Neural progenitor cell (in vitro differentiated cells): ENCODE results near the gene ALKBH2.

Source experiments
- EZH2 ChIP-seq: fragments of 200-600 bp; sonication (generic); IDR thresholded peaks from 2 replicates; pipeline ENCODE4 v1.6.1; 2017; ENCODE audit warnings: antibody characterized with exemption, mild to moderate bottlenecking, moderate library complexity
- EZH2phosphoT487 ChIP-seq: fragments of 200-600 bp; sonication (generic); IDR thresholded peaks from 2 replicates; pipeline ENCODE4 v1.6.1; 2017; ENCODE audit warnings: antibody characterized with exemption
- TF ChIP-seq, protein P1 (sequence below): fragments of 200-600 bp; sonication (generic); IDR thresholded peaks from 2 replicates; pipeline ENCODE4 v1.5.1; 2017; ENCODE audit warnings: antibody characterized with exemption, mild to moderate bottlenecking

DNA sequence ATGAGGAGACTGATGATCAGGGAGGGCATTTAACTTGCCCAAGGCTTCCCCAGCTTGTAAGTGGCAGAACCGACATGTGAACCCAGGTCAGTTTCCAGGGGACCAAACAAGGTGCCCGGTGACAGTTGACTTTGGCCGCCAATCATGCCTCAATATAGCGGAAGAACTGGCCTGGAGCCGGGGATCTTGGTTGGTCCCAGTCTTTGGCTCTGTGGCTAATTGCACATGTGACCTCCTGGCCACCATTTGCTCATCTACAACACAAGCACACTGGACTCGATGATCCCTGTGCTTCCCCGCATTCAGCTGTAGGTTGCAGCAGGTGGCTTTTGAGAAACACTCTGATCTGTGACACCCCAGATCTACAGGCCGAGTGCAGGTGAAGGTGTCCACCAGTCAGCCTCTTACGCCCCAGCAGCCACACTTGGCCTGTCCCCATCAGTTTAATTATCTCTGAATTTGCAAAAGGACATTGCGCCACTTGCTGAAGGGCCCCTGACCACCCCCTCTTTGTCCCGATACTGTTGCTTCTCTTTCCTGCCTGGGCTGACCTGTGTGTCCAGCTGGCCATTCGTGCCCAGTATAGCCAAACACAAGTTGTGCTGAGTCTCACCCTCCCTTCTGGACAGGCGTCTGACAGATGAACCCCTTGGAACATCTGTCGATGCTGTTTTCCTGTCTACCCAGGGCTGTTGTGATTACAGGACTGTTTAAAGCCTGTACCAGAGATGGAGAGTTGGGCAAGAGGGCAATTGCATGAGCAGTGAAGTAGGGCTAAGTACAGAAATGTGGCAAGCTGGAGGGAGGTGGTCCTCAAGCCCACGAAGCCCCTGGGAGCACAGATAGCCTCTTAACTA, 37.3 kb upstream of the ALKBH2 start:
- TF ChIP-seq, protein P1, sequence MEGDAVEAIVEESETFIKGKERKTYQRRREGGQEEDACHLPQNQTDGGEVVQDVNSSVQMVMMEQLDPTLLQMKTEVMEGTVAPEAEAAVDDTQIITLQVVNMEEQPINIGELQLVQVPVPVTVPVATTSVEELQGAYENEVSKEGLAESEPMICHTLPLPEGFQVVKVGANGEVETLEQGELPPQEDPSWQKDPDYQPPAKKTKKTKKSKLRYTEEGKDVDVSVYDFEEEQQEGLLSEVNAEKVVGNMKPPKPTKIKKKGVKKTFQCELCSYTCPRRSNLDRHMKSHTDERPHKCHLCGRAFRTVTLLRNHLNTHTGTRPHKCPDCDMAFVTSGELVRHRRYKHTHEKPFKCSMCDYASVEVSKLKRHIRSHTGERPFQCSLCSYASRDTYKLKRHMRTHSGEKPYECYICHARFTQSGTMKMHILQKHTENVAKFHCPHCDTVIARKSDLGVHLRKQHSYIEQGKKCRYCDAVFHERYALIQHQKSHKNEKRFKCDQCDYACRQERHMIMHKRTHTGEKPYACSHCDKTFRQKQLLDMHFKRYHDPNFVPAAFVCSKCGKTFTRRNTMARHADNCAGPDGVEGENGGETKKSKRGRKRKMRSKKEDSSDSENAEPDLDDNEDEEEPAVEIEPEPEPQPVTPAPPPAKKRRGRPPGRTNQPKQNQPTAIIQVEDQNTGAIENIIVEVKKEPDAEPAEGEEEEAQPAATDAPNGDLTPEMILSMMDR, result no peak
- TF ChIP-seq EZH2phosphoT487, result no peak
- TF ChIP-seq EZH2, result no peak
